Measurements from ENCODE around the gene KRTAP5-5. TPM values are rescaled to one million over a fixed set of nuclear protein-coding genes. Genes with fewer than 3 reads are reported as not detected.
"Not testable (repeated sequence)": the region's sequence is repeated elsewhere in the genome, so short reads cannot be mapped to it uniquely, and the experiment has no call there.

KRTAP5-5 gene
- total and polyA plus RNA-seq, 2 of the 13 experiments (the other 11 are each of a cell fraction or from before 2014, with no cell fraction given): not detected

DNA sequence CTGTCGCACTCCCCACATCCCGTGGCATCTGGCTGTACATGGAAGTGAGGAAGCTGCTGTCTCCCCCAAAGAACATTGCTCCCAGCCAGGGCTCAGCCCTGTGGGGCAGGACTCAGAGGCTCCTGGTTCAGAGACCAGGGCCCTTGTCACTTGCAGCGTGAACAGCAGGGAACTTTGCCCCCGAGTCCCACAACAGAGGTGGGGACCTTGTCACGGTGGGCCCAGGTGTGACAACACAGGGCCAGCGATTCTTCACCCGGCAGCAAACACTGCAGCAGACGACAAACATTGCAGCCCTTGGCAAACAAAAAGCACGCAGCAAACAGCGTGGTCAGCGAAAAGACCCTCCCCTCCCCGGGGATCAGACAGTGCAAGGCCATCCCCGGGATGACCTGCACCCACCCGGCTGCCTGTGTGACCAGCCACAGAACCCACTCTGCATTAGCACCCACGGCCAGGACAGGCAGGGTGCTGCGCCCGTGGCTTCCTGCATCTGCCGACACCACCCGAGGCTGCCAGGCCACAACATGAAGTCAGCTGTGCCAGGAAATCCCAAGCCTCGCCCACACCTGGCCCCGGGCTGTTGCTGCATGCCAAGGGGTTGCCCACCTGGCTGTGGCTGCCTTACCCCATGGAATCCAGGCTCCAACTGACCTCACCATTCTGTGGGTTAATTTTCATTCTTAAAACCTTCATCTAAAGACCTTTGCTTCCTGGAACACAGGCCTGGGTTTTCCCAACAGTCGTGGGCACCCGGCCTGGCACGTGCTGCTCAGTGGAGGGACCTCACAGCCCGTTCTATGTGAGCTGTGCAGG is 32.1 kb downstream of the KRTAP5-5 start (continued):
- TF ChIP-seq RARA (CRISPR knock-in tag; IDR thresholded peaks at IDR 0.05): peak; percentile 92
- not testable (repeated sequence) for TF ChIP-seq MAZ (IDR thresholded peaks at IDR 0.05; ENCODE audit: borderline replicate concordance, low read depth, low read length); FOXP1 (IDR thresholded peaks at IDR 0.05)
- peak; percentile 69; the same call in 1 of the 2 replicates for TF ChIP-seq MAZ (CRISPR knock-in tag; IDR thresholded peaks at IDR 0.05; ENCODE audit: low read depth)
- TF ChIP-seq ZNF746 (CRISPR knock-in tag; IDR thresholded peaks at IDR 0.05): peak; percentile 67
- peak; percentile 39 for TF ChIP-seq REPIN1 (CRISPR knock-in tag; IDR thresholded peaks at IDR 0.05; ENCODE audit: borderline replicate concordance, low read depth)
- TF ChIP-seq, protein P1, sequence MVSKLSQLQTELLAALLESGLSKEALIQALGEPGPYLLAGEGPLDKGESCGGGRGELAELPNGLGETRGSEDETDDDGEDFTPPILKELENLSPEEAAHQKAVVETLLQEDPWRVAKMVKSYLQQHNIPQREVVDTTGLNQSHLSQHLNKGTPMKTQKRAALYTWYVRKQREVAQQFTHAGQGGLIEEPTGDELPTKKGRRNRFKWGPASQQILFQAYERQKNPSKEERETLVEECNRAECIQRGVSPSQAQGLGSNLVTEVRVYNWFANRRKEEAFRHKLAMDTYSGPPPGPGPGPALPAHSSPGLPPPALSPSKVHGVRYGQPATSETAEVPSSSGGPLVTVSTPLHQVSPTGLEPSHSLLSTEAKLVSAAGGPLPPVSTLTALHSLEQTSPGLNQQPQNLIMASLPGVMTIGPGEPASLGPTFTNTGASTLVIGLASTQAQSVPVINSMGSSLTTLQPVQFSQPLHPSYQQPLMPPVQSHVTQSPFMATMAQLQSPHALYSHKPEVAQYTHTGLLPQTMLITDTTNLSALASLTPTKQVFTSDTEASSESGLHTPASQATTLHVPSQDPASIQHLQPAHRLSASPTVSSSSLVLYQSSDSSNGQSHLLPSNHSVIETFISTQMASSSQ (IDR thresholded peaks at IDR 0.05; ENCODE audit: low read depth): 0 out of 2 replicates have a peak, but pooled peaks have one; percentile 47
- TF ChIP-seq, protein P1 (CRISPR knock-in tag; IDR thresholded peaks at IDR 0.05; ENCODE audit: borderline replicate concordance): peak; percentile 67; the same call in 1 of the 2 replicates
- TF ChIP-seq ZNF788 (CRISPR knock-in tag; IDR thresholded peaks at IDR 0.05; ENCODE audit: borderline replicate concordance): peak; percentile 42; the same call in 1 of the 2 replicates
- peak; percentile 54; the same call in 1 of the 2 replicates for TF ChIP-seq RBFOX2 (IDR thresholded peaks at IDR 0.05; ENCODE audit: low read depth, low read length)
- TF ChIP-seq HDAC1 (CRISPR knock-in tag; IDR thresholded peaks at IDR 0.05): peak; percentile 65; the same call in 1 of the 2 replicates
- 0 out of 2 replicates have a peak, but pooled peaks have one; percentile 15 for TF ChIP-seq KDM1A (CRISPR knock-in tag; IDR thresholded peaks at IDR 0.05)
- peak; percentile 16; the same call in 1 of the 2 replicates for TF ChIP-seq NR2F2 (IDR thresholded peaks at IDR 0.05; ENCODE audit: borderline replicate concordance, low read depth)
- TF ChIP-seq ZFY (CRISPR knock-in tag; IDR thresholded peaks at IDR 0.05): peak; percentile 46
- TF ChIP-seq, protein P2, sequence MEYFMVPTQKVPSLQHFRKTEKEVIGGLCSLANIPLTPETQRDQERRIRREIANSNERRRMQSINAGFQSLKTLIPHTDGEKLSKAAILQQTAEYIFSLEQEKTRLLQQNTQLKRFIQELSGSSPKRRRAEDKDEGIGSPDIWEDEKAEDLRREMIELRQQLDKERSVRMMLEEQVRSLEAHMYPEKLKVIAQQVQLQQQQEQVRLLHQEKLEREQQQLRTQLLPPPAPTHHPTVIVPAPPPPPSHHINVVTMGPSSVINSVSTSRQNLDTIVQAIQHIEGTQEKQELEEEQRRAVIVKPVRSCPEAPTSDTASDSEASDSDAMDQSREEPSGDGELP (IDR thresholded peaks at IDR 0.05; ENCODE audit: borderline replicate concordance, low read depth): peak; percentile 75; the same call in 1 of the 2 replicates
- TF ChIP-seq NR2F1 (CRISPR knock-in tag; IDR thresholded peaks at IDR 0.05): peak in 1 of 2 experiments; percentile 71; a peak in 1 of 4 replicates
- TF ChIP-seq NPAS2 (CRISPR knock-in tag; IDR thresholded peaks at IDR 0.05; ENCODE audit: borderline replicate concordance): peak; percentile 86; the same call in 1 of the 2 replicates
- peak; percentile 71; the same call in 1 of the 2 replicates for TF ChIP-seq TARDBP (CRISPR knock-in tag; IDR thresholded peaks at IDR 0.05)
- peak; percentile 74; the same call in 1 of the 2 replicates for TF ChIP-seq NFKB2 (CRISPR knock-in tag; IDR thresholded peaks at IDR 0.05; ENCODE audit: borderline replicate concordance)
- peak; percentile 87 for TF ChIP-seq FOXP1 (CRISPR knock-in tag; IDR thresholded peaks at IDR 0.05)
- TF ChIP-seq FOSL2 (CRISPR knock-in tag; IDR thresholded peaks at IDR 0.05): peak; percentile 73
- 0 out of 2 replicates have a peak, but pooled peaks have one; percentile 13 for TF ChIP-seq ZNF331 (CRISPR knock-in tag; IDR thresholded peaks at IDR 0.05)
